AG09309 (cell line): Measurements from ENCODE around the gene FILIP1.
"Not testable (repeated sequence)": the region's sequence is repeated elsewhere in the genome, so short reads cannot be mapped to it uniquely, and the experiment has no call there.

ENCODE experiments used
- DNase-seq: peaks from one replicate; pipeline ENCODE4 v3.0.0-alpha.2; 2010; ENCODE audit warnings: low read depth
- H3K4me3 ChIP-seq: 2 replicates; pipeline ENCODE4 v1.5.1; 2011; ENCODE audit warnings: mild to moderate bottlenecking, low read depth, low read length, moderate library complexity; ENCODE audit not compliant: control insufficient read depth
- CTCF ChIP-seq: IDR thresholded peaks from 2 replicates; pipeline ENCODE4 v1.5.1; 2011; ENCODE audit warnings: mild to moderate bottlenecking, low read depth, low read length, inconsistent platforms; ENCODE audit not compliant: insufficient read depth, control insufficient read depth; ENCODE audit errors: missing control alignments

FILIP1 gene

GRCh38 chr6:75445738-75446137, 47.9 kb downstream of the FILIP1 start:
- no peak for TF ChIP-seq CTCF
- H3K4me3 ChIP-seq, result no peak overlapping the region
- DNase-seq, result no peak

- H3K4me3 ChIP-seq, result no peak overlapping the region
- no peak for DNase-seq
- TF ChIP-seq CTCF, result no peak
Observed at GRCh38 chr6:75444899-75445298, 48.7 kb downstream of the FILIP1 start.

- DNase-seq, H3K4me3 ChIP-seq: not testable (repeated sequence)
Observed at GRCh38 chr6:75441883-75442282, 51.7 kb downstream of the FILIP1 start.

GRCh38 chr6:75441479-75441878, 52.1 kb downstream of the FILIP1 start:
- not testable (repeated sequence) for H3K4me3 ChIP-seq, DNase-seq

- no peak overlapping the region for H3K4me3 ChIP-seq
- no peak for TF ChIP-seq CTCF
- no peak for DNase-seq
Observed at GRCh38 chr6:75438442-75439116, 55.0 kb downstream of the FILIP1 start.

- TF ChIP-seq CTCF, result no peak
- no peak for DNase-seq
- H3K4me3 ChIP-seq, result no peak overlapping the region
Observed at GRCh38 chr6:75438013-75438431, 55.6 kb downstream of the FILIP1 start.

- DNase-seq, result no peak
- no peak for TF ChIP-seq CTCF
Observed at GRCh38 chr6:75437421-75437891, 56.1 kb downstream of the FILIP1 start.

GRCh38 chr6:75436869-75437268, 56.7 kb downstream of the FILIP1 start:
- no peak for DNase-seq
- H3K4me3 ChIP-seq, result no peak overlapping the region
- TF ChIP-seq CTCF, result no peak

More at GRCh38 chr6:75437421-75437891, 56.1 kb downstream of the FILIP1 start:
- H3K4me3 ChIP-seq, result no peak overlapping the region

GRCh38 chr6:75432809-75433208, 60.8 kb downstream of the FILIP1 start:
- not testable (repeated sequence) for H3K4me3 ChIP-seq, DNase-seq
